Neural cell (in vitro differentiated cells): ENCODE measurements around the gene LRRK1. TPM values are rescaled to one million over a fixed set of nuclear protein-coding genes. Genes with fewer than 3 reads are reported as not detected.

Source experiments
- H2AFZ ChIP-seq: fragments of 200-600, 300-800 bp; sonication (generic), shearing (Covaris generic); 2 replicates; pipeline ENCODE4 v1.6.0; 2014; ENCODE audit warnings: low read depth, mild to moderate bottlenecking, antibody characterized with exemption, low read length, moderate library complexity
- H3F3A ChIP-seq: fragments of 200-600 bp; shearing (Covaris generic); 2 replicates; pipeline ENCODE4 v1.6.1; 2016; ENCODE audit warnings: mild to moderate bottlenecking, moderate library complexity, mixed read lengths, antibody characterized with exemption, low read length; ENCODE audit not compliant: insufficient read depth, poor library complexity, severe bottlenecking
- H3K27ac ChIP-seq: fragments of 200-600, 300-800 bp; sonication (generic), shearing (Covaris generic); 2 replicates; pipeline ENCODE4 v1.5.1; 2014; ENCODE audit warnings: mild to moderate bottlenecking, low read length, moderate library complexity
- H3K27me3 ChIP-seq: fragments of 300-800, 200-600 bp; sonication (generic), shearing (Covaris generic); 2 replicates; pipeline ENCODE4 v1.6.0; 2014; ENCODE audit warnings: mild to moderate bottlenecking, low read depth, low read length, moderate library complexity; ENCODE audit not compliant: insufficient read depth
- H3K36me3 ChIP-seq: fragments of 300-800, 200-600 bp; sonication (generic), shearing (Covaris generic); 2 replicates; pipeline ENCODE4 v1.5.1; 2014; ENCODE audit warnings: mild to moderate bottlenecking, antibody characterized with exemption, low read length, moderate library complexity; ENCODE audit not compliant: insufficient read depth
- H3K4me2 ChIP-seq: fragments of 300-800, 200-600 bp; sonication (generic), shearing (Covaris generic); 2 replicates; pipeline ENCODE4 v1.6.0; 2014; ENCODE audit warnings: mild to moderate bottlenecking, low read length
- H3K4me3 ChIP-seq: fragments of 300-800, 200-600 bp; sonication (generic), shearing (Covaris generic); 2 replicates; pipeline ENCODE4 v1.5.1; 2014; ENCODE audit warnings: mild to moderate bottlenecking, low read length, moderate library complexity
- H3K79me2 ChIP-seq: fragments of 200-600 bp; shearing (Covaris generic); replicated peaks from 2 replicates; pipeline ENCODE4 v1.6.0; 2014; ENCODE audit warnings: mild to moderate bottlenecking, low read length, moderate library complexity; ENCODE audit not compliant: insufficient read depth
- H3K9ac ChIP-seq: fragments of 300-800, 200-600 bp; sonication (generic), shearing (Covaris generic); 2 replicates; pipeline ENCODE4 v1.6.1; 2016; ENCODE audit warnings: mild to moderate bottlenecking, low read length, mixed read lengths
- H3K9me2 ChIP-seq: fragments of 200-600 bp; shearing (Covaris generic); 2 replicates; pipeline ENCODE4 v1.6.1; 2016; ENCODE audit warnings: mild to moderate bottlenecking, low read length, mixed read lengths; ENCODE audit not compliant: insufficient read depth
- H3K9me3 ChIP-seq: fragments of 200-600, 300-800 bp; sonication (generic), shearing (Covaris generic); 2 replicates; pipeline ENCODE4 v1.6.1; 2016; ENCODE audit warnings: mild to moderate bottlenecking, mixed run types, low read length, moderate library complexity, mixed read lengths
- H4K20me1 ChIP-seq: fragments of 200-600 bp; shearing (Covaris generic); 2 replicates; pipeline ENCODE4 v1.6.1; 2016; ENCODE audit warnings: mild to moderate bottlenecking, mixed run types; ENCODE audit not compliant: insufficient read depth
- EP300 ChIP-seq: fragments of 450-650 bp; conservative IDR thresholded peaks from 2 replicates; pipeline ENCODE4 v1.6.1; 2014; ENCODE audit warnings: antibody characterized with exemption, mild to moderate bottlenecking, moderate library complexity; ENCODE audit not compliant: poor library complexity, severe bottlenecking
- EZH2 ChIP-seq: fragments of 200-600, 300-800 bp; shearing (Covaris generic), sonication (generic); IDR thresholded peaks from 2 replicates; pipeline ENCODE4 v1.6.1; 2014; ENCODE audit warnings: antibody characterized with exemption, low read length, borderline replicate concordance, mild to moderate bottlenecking; ENCODE audit not compliant: insufficient read depth, poor library complexity, severe bottlenecking
- MXI1 ChIP-seq: fragments of 450-650 bp; conservative IDR thresholded peaks from 2 replicates; pipeline ENCODE4 v1.6.1; 2014; ENCODE audit warnings: antibody characterized with exemption, mild to moderate bottlenecking; ENCODE audit not compliant: poor library complexity, severe bottlenecking
- POLR2AphosphoS5 ChIP-seq: IDR thresholded peaks from 2 replicates; pipeline ENCODE4 v1.6.1; 2012
- RAD21 ChIP-seq: fragments of 450-650 bp; conservative IDR thresholded peaks from 2 replicates; pipeline ENCODE4 v1.6.1; 2014; ENCODE audit warnings: antibody characterized with exemption, mild to moderate bottlenecking, moderate library complexity
- REST ChIP-seq: IDR thresholded peaks from 2 replicates; pipeline ENCODE4 v1.6.1; 2012; ENCODE audit warnings: borderline replicate concordance
- SMC3 ChIP-seq: fragments of 450-650 bp; conservative IDR thresholded peaks from 2 replicates; pipeline ENCODE4 v1.6.1; 2014; ENCODE audit warnings: antibody characterized with exemption, mild to moderate bottlenecking, moderate library complexity; ENCODE audit not compliant: poor library complexity
- TAF1 ChIP-seq: IDR thresholded peaks from 2 replicates; pipeline ENCODE4 v1.6.1; 2012; ENCODE audit warnings: low read depth
- polyA plus RNA-seq: library from polyadenylated mRNA; depleted of rRNA; stranded (reverse); fragments of >200 nt; gene quantifications from 2 replicates; pipeline ENCODE4 v1.2.3, GENCODE V29; 2014
- TF ChIP-seq, protein P1 (sequence below): fragments of 450-650 bp; IDR thresholded peaks from 2 replicates; pipeline ENCODE4 v1.5.1; 2014; ENCODE audit warnings: antibody characterized with exemption, mild to moderate bottlenecking, moderate library complexity; ENCODE audit not compliant: poor library complexity, severe bottlenecking

Gene LRRK1
- polyA plus RNA-seq, 1 donor from 2014 or later = 0.06 TPM

DNA sequence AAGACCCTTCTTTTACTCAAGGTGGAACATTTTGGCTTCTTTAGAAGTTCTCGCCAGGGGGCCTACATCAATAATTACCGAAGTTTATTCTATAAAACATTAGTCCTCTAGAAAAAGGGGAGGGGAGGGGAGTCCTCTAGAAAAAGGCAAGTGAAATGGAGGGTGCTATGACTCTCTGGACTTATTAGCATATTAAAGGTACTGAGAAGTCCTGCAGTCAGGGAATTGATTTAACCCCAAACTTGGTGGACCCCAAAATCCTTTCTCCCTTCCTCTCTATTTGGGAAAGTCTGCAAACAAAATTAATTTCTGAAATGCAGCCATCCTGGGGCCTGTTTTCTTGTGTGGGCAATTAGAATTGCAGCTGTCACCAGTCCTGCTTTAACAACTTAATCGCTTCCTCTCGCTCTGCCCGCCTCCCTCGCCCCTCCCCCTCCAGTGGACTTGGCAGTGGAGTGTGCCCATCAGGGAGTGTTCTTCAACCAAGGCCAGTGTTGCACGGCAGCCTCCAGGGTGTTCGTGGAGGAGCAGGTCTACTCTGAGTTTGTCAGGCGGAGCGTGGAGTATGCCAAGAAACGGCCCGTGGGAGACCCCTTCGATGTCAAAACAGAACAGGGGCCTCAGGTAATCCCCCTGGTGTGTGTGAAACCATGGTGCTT lies 18.9 kb upstream of the LRRK1 start:
- Histone ChIP-seq H3K9me3 (no peaks in the 10 kb centered on the region), H3K36me3 (no peaks in the 10 kb centered on the region), H3K27ac (no peak overlapping the region), H2AFZ (no peak overlapping the region), H3K27me3 (no peaks in the 10 kb centered on the region), H3K9ac (no peak overlapping the region), H3K9me2 (no peaks in the 10 kb centered on the region), H3F3A (no peaks in the 10 kb centered on the region), H3K79me2 (no peaks in the 10 kb centered on the region), H3K4me3 (no peak overlapping the region), H3K4me2 (no peak overlapping the region), H4K20me1 (no peaks in the 10 kb centered on the region)
- TF ChIP-seq POLR2AphosphoS5 (no peak), MXI1 (no peak), SMC3 (no peak), EZH2 (no peak), TAF1 (no peak), EP300 (no peak)

GRCh38 chr15:100900795-100901169 lies 18.4 kb upstream of the LRRK1 start:
- Histone ChIP-seq H3K9me3 (no peaks in the 10 kb centered on the region), H2AFZ (no peak overlapping the region), H3K27me3 (no peaks in the 10 kb centered on the region), H3K9me2 (no peaks in the 10 kb centered on the region), H3F3A (no peaks in the 10 kb centered on the region), H3K36me3 (no peaks in the 10 kb centered on the region), H4K20me1 (no peaks in the 10 kb centered on the region), H3K4me2 (no peak overlapping the region), H3K9ac (no peak overlapping the region), H3K79me2 (no peaks in the 10 kb centered on the region), H3K4me3 (no peak overlapping the region), H3K27ac (no peak overlapping the region)
- no peak for TF ChIP-seq MXI1
- no peak for TF ChIP-seq POLR2AphosphoS5
- TF ChIP-seq EP300 = no peak
- TF ChIP-seq, protein P1, sequence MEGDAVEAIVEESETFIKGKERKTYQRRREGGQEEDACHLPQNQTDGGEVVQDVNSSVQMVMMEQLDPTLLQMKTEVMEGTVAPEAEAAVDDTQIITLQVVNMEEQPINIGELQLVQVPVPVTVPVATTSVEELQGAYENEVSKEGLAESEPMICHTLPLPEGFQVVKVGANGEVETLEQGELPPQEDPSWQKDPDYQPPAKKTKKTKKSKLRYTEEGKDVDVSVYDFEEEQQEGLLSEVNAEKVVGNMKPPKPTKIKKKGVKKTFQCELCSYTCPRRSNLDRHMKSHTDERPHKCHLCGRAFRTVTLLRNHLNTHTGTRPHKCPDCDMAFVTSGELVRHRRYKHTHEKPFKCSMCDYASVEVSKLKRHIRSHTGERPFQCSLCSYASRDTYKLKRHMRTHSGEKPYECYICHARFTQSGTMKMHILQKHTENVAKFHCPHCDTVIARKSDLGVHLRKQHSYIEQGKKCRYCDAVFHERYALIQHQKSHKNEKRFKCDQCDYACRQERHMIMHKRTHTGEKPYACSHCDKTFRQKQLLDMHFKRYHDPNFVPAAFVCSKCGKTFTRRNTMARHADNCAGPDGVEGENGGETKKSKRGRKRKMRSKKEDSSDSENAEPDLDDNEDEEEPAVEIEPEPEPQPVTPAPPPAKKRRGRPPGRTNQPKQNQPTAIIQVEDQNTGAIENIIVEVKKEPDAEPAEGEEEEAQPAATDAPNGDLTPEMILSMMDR = no peak
- no peak for TF ChIP-seq TAF1
- TF ChIP-seq SMC3 = no peak
- no peak for TF ChIP-seq EZH2
- TF ChIP-seq REST = no peak
- no peak for TF ChIP-seq RAD21
